IPS DF 6.9 (cell line): ENCODE data around the gene CNTNAP2.
"Not testable (repeated sequence)": the region's sequence is repeated elsewhere in the genome, so short reads cannot be mapped to it uniquely, and the experiment has no call there.

Experiments
- DNase-seq: peaks from one replicate; pipeline ENCODE4 v3.0.0-alpha.2; 2013; ENCODE audit warnings: low read depth, low spot score
- H3K27ac ChIP-seq: one replicate; pipeline ENCODE4 v1.5.1; 2013; ENCODE audit warnings: low read length, control low read depth
- H3K27me3 ChIP-seq: 2 replicates; pipeline ENCODE4 v1.6.1; 2013; ENCODE audit warnings: mild to moderate bottlenecking, low read length; ENCODE audit not compliant: control insufficient read depth, insufficient read depth
- H3K36me3 ChIP-seq: 2 replicates; pipeline ENCODE4 v1.6.1; 2013; ENCODE audit warnings: low read length; ENCODE audit not compliant: control insufficient read depth, insufficient read depth
- H3K4me1 ChIP-seq: 2 replicates; pipeline ENCODE4 v1.6.1; 2013; ENCODE audit warnings: low read length; ENCODE audit not compliant: control insufficient read depth, insufficient read depth
- H3K4me3 ChIP-seq: 2 replicates; pipeline ENCODE4 v1.5.1; 2013; ENCODE audit warnings: mild to moderate bottlenecking, low read length
- H3K9me3 ChIP-seq: 2 replicates; pipeline ENCODE4 v1.6.1; 2013; ENCODE audit warnings: low read length, inconsistent platforms; ENCODE audit not compliant: control insufficient read depth, insufficient read depth
- WGBS: extraction: QIAGEN DNeasy Blood & Tissue Kit; methylation state at CpG from one replicate; pipeline ENCODE4 v1.1.7; 2013; ENCODE audit warnings: mixed read lengths, missing lambda C conversion rate; ENCODE audit not compliant: insufficient read length, insufficient coverage; 5-methylcytosine and 5-hydroxymethylcytosine counted together

Gene CNTNAP2

DNA sequence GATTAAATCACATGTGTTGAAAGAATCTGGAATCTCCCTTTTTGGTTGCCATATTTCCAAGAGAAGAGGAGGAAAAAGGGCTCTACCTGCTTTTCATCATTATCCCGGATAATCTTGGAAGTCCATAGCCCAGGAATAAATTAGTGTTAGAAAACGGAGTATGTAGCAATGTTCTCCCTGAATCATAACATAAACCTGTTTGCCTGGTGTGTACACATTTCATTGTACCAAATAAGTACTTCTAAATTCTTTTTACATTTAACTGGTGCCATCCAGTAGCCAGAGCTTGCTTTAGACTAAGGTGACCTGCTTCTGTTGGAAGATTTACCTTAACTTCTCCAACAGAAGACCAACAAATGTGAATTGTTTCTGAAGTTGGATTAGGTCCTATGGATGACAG is 2291.7 kb downstream of the CNTNAP2 start:
- DNase-seq: no peak
- no CpG with 5 or more reads among the region's 2 CpGs for WGBS

DNA sequence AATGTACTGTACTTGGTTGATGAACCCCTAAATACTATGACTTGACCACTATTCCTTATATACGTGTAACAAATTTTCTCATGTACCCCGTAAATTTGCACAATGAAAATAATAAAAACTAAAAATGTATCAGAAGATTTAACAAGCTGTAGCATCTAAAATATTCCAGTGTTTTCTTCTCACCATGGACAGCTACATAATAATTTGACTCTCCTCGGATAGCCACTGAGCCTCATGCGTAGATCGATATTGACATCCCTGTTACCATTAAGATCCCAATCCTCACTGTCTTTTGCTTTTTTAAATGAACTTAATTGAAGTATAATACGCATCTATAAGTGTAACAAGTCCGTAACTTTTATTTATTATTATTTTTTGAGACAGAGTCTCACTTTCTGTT is 2294.3 kb downstream of the CNTNAP2 start:
- Histone ChIP-seq H3K36me3 (no peaks in the 10 kb centered on the region; the same call in 1 of the 2 replicates), H3K4me1 (no peaks in the 10 kb centered on the region), H3K27me3 (no peaks in the 10 kb centered on the region), H3K4me3 (no peak overlapping the region), H3K9me3 (no peaks in the 10 kb centered on the region), H3K27ac (no peak overlapping the region)
- WGBS: no CpG with 5 or more reads among the region's 7 CpGs
- DNase-seq: no peak

More for the DNA sequence above, 2291.7 kb downstream of the CNTNAP2 start:
- Histone ChIP-seq H3K4me3 (no peak overlapping the region), H3K36me3 (no peaks in the 10 kb centered on the region), H3K4me1 (no peaks in the 10 kb centered on the region), H3K27me3 (no peaks in the 10 kb centered on the region), H3K9me3 (no peaks in the 10 kb centered on the region), H3K27ac (no peak overlapping the region)

- no peak for DNase-seq
- Histone ChIP-seq H3K9me3 (no peaks in the 10 kb centered on the region), H3K27ac (no peak overlapping the region), H3K4me1 (no peaks in the 10 kb centered on the region), H3K36me3 (no peaks in the 10 kb centered on the region; the same call in 1 of the 2 replicates), H3K4me3 (no peak overlapping the region), H3K27me3 (no peaks in the 10 kb centered on the region)
- no CpG with 5 or more reads among the region's 2 CpGs for WGBS
These were observed 2296.1 kb downstream of the CNTNAP2 start for GRCh38 chr7:148412691-148413090.

DNA sequence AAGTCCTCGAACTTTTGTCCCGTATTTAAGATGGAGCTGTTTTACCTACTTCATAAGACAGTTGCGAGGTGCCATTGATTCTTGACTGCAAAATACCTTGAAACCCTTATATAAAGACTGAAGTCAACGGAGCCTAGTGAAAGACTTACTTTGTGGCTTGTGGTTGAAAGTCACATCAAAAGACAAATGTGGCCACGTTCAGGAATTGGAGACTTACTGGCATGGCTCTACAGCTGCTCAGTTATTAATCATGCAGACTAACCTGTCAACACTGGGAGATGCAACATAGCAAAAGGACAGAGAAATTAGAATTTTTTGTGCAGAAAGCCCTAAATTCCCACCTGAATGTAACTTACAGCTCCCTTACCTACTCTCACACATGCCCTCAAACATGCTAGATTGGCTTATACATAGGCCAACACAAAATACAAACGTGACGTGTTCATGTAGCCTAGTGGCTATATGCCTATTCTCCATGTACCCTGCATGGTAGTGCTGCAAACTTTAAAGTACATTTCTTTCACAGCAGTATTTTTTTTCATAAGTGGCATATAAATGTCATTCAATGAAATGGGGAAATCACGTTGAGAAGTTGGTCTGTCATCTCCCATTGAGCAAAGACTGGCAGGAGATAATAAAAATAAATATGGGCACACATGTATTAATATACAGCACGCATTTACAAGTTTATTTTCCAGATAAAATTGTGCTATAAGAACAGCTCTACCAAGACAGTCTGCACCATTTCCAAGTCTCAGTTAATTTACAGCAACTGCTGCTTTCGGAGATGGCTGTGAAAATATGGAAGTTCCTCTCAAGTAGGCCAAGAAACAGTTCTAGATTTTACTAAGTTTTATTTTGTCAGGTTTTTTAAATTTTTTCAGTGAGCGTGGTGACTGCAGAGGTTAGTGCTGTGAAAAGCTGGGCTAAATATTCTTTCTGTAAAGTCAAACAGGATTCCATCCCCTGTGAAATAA is 2303.5 kb downstream of the CNTNAP2 start:
- no CpG with 5 or more reads among the region's 11 CpGs for WGBS
- DNase-seq: no peak
- no peaks in the 10 kb centered on the region for H3K4me1 ChIP-seq

GRCh38 chr7:148422030-148422429 is 2305.4 kb downstream of the CNTNAP2 start:
- no peaks in the 10 kb centered on the region for H3K9me3 ChIP-seq
- DNase-seq: no peak
- no CpG with 5 or more reads among the region's 5 CpGs for WGBS
- H3K4me3 ChIP-seq: no peak overlapping the region
- H3K27ac ChIP-seq: no peak overlapping the region
- no peaks in the 10 kb centered on the region for H3K36me3 ChIP-seq
- no peaks in the 10 kb centered on the region for H3K4me1 ChIP-seq
- H3K27me3 ChIP-seq: no peaks in the 10 kb centered on the region

More for the DNA sequence above, 2303.5 kb downstream of the CNTNAP2 start:
- Histone ChIP-seq H3K27me3 (no peaks in the 10 kb centered on the region), H3K27ac (no peak overlapping the region), H3K4me3 (no peak overlapping the region), H3K9me3 (no peaks in the 10 kb centered on the region), H3K36me3 (no peaks in the 10 kb centered on the region; the same call in 1 of the 2 replicates)

- not testable (repeated sequence) for H3K4me1 ChIP-seq, H3K27me3 ChIP-seq, H3K9me3 ChIP-seq, H3K36me3 ChIP-seq, H3K4me3 ChIP-seq, H3K27ac ChIP-seq, DNase-seq
- no CpG with 5 or more reads among the region's 24 CpGs for WGBS
These were observed 2309.8 kb downstream of the CNTNAP2 start for GRCh38 chr7:148426393-148426792.

- not testable (repeated sequence) for H3K4me3 ChIP-seq, H3K27ac ChIP-seq, H3K4me1 ChIP-seq, H3K36me3 ChIP-seq, DNase-seq, H3K9me3 ChIP-seq, H3K27me3 ChIP-seq
- no CpG with 5 or more reads among the region's 3 CpGs for WGBS
These were observed 2314.1 kb downstream of the CNTNAP2 start for GRCh38 chr7:148430690-148431089.

DNA sequence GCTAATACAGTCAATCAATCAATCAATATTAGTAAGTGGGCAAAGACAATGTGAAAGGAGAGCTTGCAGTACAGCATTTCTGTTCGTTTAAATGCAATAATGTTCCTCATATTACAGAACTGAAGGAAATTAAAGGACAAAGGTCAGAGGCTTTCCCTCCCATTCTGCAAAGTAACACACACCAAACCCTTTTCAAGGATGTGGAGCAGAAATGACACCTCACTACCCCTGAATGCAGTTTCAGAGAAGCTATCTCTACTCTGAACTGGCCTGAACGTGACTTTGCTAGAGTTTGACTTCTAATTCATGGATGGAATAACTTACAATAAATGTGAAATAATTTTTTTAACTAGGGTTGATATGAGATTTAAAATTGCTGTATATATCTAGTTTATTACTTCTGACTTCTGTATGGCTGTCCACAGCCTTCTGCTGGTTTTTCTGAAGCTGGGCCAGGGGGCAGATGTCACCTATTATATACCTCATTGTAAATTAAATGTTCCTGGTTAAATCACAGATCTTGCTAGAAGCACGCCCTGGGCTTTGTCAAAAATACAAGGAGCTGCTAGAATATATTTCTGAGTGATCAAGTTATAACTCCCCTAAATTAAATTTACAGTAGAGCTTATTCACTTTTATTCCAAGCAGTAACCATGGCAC is 2317.1 kb downstream of the CNTNAP2 start:
- Histone ChIP-seq H3K4me1 (no peaks in the 10 kb centered on the region; the same call in 1 of the 2 replicates), H3K27ac (no peak overlapping the region), H3K4me3 (no peak overlapping the region), H3K27me3 (no peaks in the 10 kb centered on the region), H3K9me3 (no peaks in the 10 kb centered on the region), H3K36me3 (no peaks in the 10 kb centered on the region)
- WGBS: no CpG with 5 or more reads among the region's 3 CpGs
- DNase-seq: no peak

GRCh38 chr7:148434181-148434757 is 2317.7 kb downstream of the CNTNAP2 start:
- no peaks in the 10 kb centered on the region for H3K36me3 ChIP-seq
- H3K4me3 ChIP-seq: no peak overlapping the region
- H3K27ac ChIP-seq: no peak overlapping the region
- no peaks in the 10 kb centered on the region for H3K27me3 ChIP-seq
- no peaks in the 10 kb centered on the region; the same call in 1 of the 2 replicates for H3K4me1 ChIP-seq
- no peaks in the 10 kb centered on the region for H3K9me3 ChIP-seq
- no peak for DNase-seq
- no CpG with 5 or more reads among the region's 13 CpGs for WGBS

GRCh38 chr7:148434887-148435286 is 2318.3 kb downstream of the CNTNAP2 start:
- no CpG with 5 or more reads among the region's 2 CpGs for WGBS
- no peak for DNase-seq
- Histone ChIP-seq H3K9me3 (no peaks in the 10 kb centered on the region), H3K27ac (no peak overlapping the region), H3K4me3 (no peak overlapping the region), H3K27me3 (no peaks in the 10 kb centered on the region), H3K36me3 (no peaks in the 10 kb centered on the region), H3K4me1 (no peaks in the 10 kb centered on the region; the same call in 1 of the 2 replicates)
